ENCODE results near the gene PCARE.

PCARE gene

GRCh38 chr2:29054430-29054829 is 19.9 kb downstream of the PCARE start (continued):
- TF ChIP-seq, protein P1, sequence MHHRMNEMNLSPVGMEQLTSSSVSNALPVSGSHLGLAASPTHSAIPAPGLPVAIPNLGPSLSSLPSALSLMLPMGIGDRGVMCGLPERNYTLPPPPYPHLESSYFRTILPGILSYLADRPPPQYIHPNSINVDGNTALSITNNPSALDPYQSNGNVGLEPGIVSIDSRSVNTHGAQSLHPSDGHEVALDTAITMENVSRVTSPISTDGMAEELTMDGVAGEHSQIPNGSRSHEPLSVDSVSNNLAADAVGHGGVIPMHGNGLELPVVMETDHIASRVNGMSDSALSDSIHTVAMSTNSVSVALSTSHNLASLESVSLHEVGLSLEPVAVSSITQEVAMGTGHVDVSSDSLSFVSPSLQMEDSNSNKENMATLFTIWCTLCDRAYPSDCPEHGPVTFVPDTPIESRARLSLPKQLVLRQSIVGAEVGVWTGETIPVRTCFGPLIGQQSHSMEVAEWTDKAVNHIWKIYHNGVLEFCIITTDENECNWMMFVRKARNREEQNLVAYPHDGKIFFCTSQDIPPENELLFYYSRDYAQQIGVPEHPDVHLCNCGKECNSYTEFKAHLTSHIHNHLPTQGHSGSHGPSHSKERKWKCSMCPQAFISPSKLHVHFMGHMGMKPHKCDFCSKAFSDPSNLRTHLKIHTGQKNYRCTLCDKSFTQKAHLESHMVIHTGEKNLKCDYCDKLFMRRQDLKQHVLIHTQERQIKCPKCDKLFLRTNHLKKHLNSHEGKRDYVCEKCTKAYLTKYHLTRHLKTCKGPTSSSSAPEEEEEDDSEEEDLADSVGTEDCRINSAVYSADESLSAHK (tag by site-specific recombination; IDR thresholded peaks at IDR 0.05), result no peak
- TF ChIP-seq ZNF670 (tag by site-specific recombination; IDR thresholded peaks at IDR 0.05; ENCODE audit: low read depth) (no peak), SCRT2 (tag by site-specific recombination; IDR thresholded peaks at IDR 0.05) (no peak), ZNF140 (tag by site-specific recombination; IDR thresholded peaks at IDR 0.05) (no peak), ZBTB1 (tag by site-specific recombination; IDR thresholded peaks at IDR 0.05) (no peak), ZNF280C (tag by site-specific recombination; IDR thresholded peaks at IDR 0.05) (no peak), ZNF404 (tag by site-specific recombination; IDR thresholded peaks at IDR 0.05) (no peak)

DNA sequence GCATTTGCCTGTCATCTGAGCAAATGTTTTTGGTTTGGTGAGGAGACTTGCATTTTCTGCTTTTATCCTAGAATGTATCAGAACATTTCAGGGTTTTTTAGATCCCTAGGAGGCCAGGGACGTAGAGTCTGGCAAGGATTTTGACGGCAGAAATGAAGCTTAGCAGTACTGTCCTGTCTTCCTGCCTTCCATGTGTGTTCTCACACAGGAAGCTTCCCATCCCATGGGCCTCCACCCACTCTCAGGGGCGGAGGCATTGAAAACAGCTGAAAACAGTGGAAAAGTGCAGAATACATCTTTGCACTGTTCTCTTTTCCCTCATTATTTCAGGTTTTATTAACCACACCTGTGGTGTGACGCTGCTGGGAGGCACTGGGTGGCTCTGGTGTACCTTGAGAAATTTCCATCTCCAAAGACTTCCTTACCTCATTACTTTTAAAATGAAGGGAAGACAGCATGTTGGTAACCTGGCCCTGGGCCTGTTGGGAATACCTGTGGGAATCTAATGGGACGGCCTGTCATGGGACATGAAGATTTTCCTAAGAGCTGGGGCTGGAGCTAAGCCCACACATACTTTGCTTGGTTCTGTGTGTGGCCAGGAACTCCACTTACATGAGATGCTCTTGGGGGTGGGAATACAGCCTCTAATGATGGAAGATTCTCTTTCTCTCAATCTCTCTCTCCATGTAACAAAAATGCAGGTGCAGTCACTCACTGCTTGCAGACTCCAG is 20.5 kb downstream of the PCARE start:
- no peaks in the 10 kb centered on the region for H3K4me1 ChIP-seq (ENCODE audit: control insufficient read depth, insufficient read depth, low read length)
- H3K36me3 ChIP-seq (ENCODE audit: control insufficient read depth in 2 of 2, insufficient read depth in 1 of 2, low read length in 2 of 2), result no peaks in the 10 kb centered on the region
- TF ChIP-seq, protein P2, sequence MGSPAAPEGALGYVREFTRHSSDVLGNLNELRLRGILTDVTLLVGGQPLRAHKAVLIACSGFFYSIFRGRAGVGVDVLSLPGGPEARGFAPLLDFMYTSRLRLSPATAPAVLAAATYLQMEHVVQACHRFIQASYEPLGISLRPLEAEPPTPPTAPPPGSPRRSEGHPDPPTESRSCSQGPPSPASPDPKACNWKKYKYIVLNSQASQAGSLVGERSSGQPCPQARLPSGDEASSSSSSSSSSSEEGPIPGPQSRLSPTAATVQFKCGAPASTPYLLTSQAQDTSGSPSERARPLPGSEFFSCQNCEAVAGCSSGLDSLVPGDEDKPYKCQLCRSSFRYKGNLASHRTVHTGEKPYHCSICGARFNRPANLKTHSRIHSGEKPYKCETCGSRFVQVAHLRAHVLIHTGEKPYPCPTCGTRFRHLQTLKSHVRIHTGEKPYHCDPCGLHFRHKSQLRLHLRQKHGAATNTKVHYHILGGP (tag by site-specific recombination; IDR thresholded peaks at IDR 0.05), result no peak
- no peak for TF ChIP-seq ZNF830 (tag by site-specific recombination; IDR thresholded peaks at IDR 0.05; ENCODE audit: low read depth)
- TF ChIP-seq YY2 (tag by site-specific recombination; IDR thresholded peaks at IDR 0.05), result no peak
- TF ChIP-seq, protein P3, sequence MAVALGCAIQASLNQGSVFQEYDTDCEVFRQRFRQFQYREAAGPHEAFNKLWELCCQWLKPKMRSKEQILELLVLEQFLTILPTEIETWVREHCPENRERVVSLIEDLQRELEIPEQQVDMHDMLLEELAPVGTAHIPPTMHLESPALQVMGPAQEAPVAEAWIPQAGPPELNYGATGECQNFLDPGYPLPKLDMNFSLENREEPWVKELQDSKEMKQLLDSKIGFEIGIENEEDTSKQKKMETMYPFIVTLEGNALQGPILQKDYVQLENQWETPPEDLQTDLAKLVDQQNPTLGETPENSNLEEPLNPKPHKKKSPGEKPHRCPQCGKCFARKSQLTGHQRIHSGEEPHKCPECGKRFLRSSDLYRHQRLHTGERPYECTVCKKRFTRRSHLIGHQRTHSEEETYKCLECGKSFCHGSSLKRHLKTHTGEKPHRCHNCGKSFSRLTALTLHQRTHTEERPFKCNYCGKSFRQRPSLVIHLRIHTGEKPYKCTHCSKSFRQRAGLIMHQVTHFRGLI (tag by site-specific recombination; IDR thresholded peaks at IDR 0.05), result no peak
- no peak for TF ChIP-seq ZNF707 (tag by site-specific recombination; IDR thresholded peaks at IDR 0.05)
- no peak for TF ChIP-seq ZNF354C (tag by site-specific recombination; IDR thresholded peaks at IDR 0.05; ENCODE audit: borderline replicate concordance, low read depth)
- TF ChIP-seq ZNF112 (tag by site-specific recombination; IDR thresholded peaks at IDR 0.05), result no peak
- TF ChIP-seq SP7 (tag by site-specific recombination; IDR thresholded peaks at IDR 0.05), result no peak
- no peak for TF ChIP-seq ZFP69B (tag by site-specific recombination; IDR thresholded peaks at IDR 0.05)
- no peak for TF ChIP-seq CTCF (tag by site-specific recombination; IDR thresholded peaks at IDR 0.05)
- no peak for TF ChIP-seq ZBTB7A (tag by site-specific recombination; IDR thresholded peaks at IDR 0.05; ENCODE audit: low read depth)
- CTCF ChIA-PET, result interaction anchor here (0.7 to 1.2 kb wide), 3 partner anchors 17 to 1300 kb away, joined by 3 read pairs; no protein-coding TSS in a partner anchor
- no peaks in the 10 kb centered on the region for H3K9me3 ChIP-seq (ENCODE audit: control insufficient read depth, insufficient read depth, low read depth, low read length)
- no peak overlapping the region for H3K4me3 ChIP-seq (ENCODE audit: low read depth, low read length)
- H3K27ac ChIP-seq (ENCODE audit: extremely low read depth, low read depth, low read length), result no peak overlapping the region
- POLR2A ChIA-PET, result no interaction called here

All from HEK293 (cell line).